GM12892 (cell line): ENCODE data around the gene RASGRP2.

Experiments
- POLR2A ChIP-seq: IDR thresholded peaks from 2 replicates; pipeline ENCODE4 v1.6.1; 2011; ENCODE audit warnings: low read depth, low read length, control low read depth
- POLR2AphosphoS5 ChIP-seq: IDR thresholded peaks from 2 replicates; pipeline ENCODE4 v1.6.1; 2011; ENCODE audit warnings: low read depth, low read length, control low read depth

DNA sequence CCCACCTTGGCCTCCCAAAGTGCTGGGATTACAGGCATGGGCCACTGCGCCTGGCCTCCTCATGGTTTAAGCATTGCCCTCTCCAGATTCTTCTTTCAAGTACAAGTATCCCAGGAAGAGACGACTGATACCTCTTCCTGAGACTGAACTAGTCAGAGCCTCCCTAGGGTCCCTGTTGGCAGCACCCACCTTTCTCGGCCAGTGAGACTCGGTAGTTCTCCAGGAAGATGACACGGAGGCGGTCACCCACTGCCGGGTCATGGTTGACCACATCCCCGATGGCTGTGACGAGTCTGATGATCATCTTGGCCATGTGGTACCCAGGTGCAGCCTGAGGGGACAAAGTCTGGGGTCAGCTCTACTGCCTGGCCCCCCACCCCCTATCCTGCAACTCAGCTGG lies 7.2 kb upstream of the RASGRP2 start:
- no peak for TF ChIP-seq POLR2AphosphoS5
- TF ChIP-seq POLR2A, result no peak
